Measurements from ENCODE around the gene RCAN3.
"Not testable (repeated sequence)": the region's sequence is repeated elsewhere in the genome, so short reads cannot be mapped to it uniquely, and the experiment has no call there.

RCAN3 gene

DNA sequence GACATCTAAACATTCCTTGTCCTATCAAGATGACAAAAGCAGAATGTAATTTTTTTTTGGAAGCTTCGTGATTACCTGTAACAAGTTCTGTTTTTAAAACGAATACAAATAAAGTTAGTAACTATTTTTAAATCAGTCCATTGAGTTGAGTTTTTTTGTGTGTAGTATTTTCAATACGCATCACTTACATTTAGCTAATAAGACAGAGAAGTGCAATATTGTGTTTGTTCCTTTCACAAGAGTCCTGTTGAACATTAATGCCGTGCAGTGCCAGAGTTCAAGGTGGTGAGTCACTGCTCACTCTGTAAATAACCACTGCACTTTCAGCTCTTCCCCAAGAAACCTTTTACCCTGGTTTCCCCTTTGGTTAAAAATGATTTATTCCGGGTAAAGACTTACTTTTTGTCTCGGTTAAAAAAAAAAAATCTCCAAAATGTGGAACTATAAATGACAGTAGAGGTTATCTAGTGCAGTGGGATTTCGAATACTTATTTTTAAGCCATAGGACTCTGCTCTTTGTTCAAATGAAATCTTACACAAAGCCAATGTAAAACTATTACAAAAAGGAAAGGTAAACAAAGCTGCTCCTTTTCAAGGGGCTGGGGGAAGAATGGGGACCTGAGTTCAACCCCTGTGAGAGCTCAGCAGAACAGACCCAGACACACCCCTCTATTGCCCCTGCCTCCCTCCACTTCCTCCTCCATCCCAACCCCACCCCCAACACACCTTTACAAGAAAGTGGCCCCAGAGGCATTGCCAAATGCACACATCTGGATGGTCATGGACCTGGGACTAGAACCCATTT, 38.5 kb downstream of the RCAN3 start:
- peak; percentile 56 for DNase-seq
- in situ Hi-C loops (cut with MboI; ENCODE audit: low pct_unique_long_range_greater_than_20kb, low sequenced_read_pairs) = no loop called here

DNA sequence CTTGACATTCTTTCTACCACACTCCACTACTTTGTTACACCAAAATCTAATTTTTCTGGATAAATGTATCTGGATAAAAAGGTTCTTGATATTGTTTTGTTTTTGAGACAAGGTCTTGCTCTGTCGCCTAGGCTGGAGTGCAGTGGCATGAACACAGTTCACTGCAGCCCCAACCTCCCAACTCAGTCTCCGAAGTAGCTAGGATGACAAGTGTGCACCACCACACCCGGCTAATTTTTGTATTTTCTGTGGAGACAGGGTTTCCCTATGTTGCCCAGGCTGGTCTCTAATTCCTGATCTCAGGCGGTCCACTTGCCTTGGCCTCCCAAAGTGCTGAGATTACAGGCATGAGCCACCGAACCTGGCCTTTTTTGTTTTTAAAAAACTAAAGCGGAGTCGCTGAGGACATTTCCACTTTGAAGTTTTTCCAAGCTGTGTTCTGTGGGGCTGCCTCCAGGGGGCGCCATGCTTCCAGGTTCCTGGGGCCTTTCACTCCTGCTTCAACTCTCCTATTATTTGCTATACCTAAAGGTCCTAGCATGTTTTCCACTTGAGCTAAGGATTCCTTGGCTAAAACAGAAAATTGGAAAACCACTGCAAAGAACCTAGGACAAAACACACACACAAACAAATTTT, 39.2 kb downstream of the RCAN3 start:
- in situ Hi-C loops (cut with MboI; ENCODE audit: low pct_unique_long_range_greater_than_20kb, low sequenced_read_pairs) = no loop called here
- DNase-seq = peak; percentile 48

DNA sequence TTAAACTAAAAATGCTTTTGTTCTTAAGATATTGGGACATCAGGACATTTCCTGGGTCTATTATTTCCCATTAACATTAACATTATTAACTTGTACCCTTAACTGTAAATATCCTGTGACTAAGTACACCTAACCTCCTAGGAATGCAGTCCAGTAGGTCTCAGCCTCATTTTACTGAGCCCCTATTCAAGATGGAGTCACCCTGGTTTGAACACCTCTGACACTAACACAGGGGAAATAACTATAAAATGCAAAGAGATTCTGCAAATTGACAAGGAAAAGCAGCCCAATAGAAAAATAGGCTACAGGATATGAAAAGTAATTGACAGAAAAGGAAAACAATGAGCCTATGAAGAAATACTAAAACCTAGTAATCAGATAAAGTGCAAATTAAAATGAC, 41.6 kb downstream of the RCAN3 start:
- no peak for DNase-seq
- in situ Hi-C loops (cut with MboI; ENCODE audit: low pct_unique_long_range_greater_than_20kb, low sequenced_read_pairs) = no loop called here

DNA sequence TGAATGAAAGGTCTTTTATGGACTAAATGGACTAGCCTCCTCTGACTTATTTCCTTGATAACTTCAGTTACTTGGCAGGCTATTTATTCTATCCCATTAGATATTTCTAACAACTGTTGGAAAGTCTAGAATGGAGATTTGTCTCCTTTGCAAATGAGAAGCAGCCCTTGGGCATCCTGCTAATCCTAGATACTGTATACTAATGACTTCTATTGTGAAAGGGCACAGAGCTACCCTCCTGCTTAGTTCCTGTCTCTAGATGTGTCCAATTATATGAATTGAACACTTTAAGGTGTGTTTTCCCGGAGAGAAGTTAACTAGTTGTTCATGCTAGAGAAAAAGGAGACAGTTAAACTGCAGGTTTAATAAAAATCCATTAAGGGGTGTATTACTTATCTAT, 43.0 kb downstream of the RCAN3 start:
- DNase-seq = no peak
- in situ Hi-C loops (cut with MboI; ENCODE audit: low pct_unique_long_range_greater_than_20kb, low sequenced_read_pairs) = no loop called here

DNA sequence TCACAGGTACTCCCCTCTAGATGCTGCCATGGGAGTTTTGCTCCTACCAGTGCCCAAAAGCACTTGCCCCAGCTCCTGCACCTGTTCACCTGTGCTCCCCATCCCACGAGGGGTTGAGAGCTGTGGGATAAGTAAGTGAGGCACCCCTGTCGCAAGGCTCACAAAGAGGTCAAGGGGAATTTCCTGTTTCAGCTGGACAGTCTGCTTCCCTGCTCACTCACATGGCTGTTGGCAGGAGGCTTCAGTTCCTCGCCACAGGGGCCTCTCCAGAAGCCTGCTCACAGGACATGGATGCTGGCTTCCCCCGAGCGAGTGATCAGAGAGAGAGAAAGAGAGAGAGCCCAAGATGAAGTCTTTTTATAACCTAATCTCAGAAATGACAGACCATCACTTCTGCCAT, 44.6 kb downstream of the RCAN3 start:
- in situ Hi-C loops (cut with MboI; ENCODE audit: low pct_unique_long_range_greater_than_20kb, low sequenced_read_pairs) = no loop called here
- DNase-seq = no peak

DNA sequence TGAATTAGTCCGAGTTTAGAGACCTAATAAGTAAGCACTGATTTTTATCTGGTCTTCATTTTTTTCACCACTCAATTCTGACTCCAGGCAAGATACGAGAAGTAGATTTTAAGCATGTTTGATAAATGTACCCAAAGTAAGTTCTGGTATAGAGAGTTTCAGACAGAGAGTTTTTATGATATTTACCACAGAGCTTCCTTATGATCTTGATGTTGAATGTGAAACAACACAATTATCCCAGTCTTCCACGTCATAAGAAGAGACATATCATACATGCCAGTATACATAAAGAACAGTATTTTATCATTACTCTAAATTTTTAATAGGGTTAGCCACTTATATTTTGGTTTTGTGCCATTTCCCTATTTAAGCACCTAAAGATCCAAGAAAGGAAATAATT, 45.4 kb downstream of the RCAN3 start:
- in situ Hi-C loops (cut with MboI; ENCODE audit: low pct_unique_long_range_greater_than_20kb, low sequenced_read_pairs) = no loop called here
- no peak for DNase-seq

DNA sequence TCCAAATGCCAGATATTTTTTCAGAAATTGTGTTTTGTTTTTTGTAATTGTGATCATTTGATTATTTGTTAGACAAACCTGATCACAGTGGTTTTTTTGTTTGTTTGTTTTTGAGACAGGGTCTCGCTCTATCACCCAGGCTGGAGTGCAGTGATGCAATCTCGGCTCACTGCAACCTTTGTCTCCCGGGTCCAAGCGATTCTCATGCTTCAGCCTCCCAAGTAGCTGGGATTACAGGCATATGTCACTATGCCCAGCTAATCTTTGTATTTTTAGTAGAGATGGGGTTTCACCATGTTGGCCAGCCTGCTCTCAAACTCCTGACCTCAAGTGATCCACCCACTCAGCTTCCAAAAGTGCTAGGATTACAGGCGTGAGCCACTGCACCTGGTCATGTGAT, 46.6 kb downstream of the RCAN3 start:
- DNase-seq; in situ Hi-C loops (cut with MboI; ENCODE audit: low pct_unique_long_range_greater_than_20kb, low sequenced_read_pairs): not testable (repeated sequence)

DNA sequence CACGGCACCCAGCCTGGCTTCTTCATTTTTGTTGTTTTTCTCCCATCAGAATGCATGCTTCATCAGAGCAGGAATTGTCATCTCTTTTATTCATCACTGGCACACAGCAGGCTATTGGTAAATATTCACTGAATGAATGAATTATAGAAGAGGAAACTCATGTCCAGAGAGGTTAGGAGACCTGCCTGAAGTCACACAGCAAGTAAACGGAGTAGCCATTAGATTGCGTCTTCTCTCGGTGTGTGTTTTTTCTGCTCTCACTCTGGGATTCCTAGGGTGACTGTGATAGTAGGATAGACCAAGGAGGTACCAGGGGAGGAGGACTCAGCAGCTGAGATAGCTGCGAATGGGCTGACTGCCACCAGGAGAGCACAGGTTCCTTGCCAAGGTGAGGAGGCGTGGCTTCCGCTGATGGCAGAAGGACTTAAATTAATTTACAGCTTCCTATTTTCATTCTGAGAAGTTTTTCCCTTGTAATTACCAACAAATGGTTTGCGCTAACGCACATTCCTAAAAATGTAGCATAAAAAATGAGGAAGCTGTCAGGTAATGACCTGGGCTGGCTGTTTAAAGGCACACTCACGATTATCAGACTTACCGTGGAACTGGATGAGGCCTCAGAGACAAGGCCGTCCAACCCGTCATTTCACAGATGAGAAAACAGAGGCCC, 48.8 kb downstream of the RCAN3 start:
- in situ Hi-C loops (cut with MboI; ENCODE audit: low pct_unique_long_range_greater_than_20kb, low sequenced_read_pairs) = no loop called here
- no peak for DNase-seq

DNA sequence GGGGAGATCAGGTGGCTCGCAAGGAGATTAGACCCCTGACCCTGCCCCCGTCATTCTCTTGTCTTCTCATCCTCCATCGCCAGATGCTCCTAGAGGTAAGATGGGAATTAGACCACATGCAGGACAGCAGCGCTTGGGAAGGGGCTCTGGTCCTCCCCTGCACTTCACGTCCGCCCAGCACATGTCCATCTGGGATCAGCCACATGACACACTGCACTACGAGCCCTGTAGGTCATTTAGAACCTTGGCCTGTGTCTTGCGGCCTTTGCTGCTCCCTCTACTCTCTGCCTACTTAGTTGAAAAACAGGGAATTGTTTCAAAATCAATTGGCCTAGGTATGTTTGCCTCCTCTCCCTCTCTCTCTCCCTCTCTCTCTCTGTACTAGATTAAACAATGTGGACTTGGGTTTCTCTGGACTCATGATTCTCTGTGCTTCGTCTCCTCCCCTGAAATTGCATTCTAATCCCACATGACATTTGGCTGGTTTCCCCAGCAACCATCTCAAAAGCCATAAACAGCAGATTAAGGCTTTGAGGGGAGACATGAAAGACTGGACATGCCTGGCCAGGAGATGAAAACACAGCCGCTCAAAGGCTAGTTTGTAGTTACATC, 49.4 kb downstream of the RCAN3 start:
- in situ Hi-C loops (cut with MboI; ENCODE audit: low pct_unique_long_range_greater_than_20kb, low sequenced_read_pairs) = no loop called here
- no peak for DNase-seq

DNA sequence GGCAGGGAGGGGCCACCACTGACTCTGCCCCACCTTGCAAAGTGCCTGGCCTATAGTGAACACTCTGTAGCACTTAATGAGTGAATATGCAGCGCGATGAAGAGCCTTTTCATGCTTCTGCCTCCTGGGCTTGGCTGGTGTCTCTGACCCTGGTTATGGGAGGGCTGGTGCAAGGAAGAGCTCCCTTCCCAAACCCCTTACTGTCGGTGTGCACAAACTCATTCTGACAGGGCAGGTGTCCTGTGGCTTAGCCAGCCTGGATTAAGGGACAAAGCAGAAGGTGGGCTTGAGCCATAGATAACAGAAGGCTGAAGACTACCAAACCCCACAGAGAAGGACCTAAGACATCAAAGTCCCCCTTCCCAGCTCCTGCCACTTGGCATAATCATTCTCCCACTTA, 51.3 kb downstream of the RCAN3 start:
- in situ Hi-C loops (cut with MboI; ENCODE audit: low pct_unique_long_range_greater_than_20kb, low sequenced_read_pairs) = no loop called here
- DNase-seq = no peak

DNA sequence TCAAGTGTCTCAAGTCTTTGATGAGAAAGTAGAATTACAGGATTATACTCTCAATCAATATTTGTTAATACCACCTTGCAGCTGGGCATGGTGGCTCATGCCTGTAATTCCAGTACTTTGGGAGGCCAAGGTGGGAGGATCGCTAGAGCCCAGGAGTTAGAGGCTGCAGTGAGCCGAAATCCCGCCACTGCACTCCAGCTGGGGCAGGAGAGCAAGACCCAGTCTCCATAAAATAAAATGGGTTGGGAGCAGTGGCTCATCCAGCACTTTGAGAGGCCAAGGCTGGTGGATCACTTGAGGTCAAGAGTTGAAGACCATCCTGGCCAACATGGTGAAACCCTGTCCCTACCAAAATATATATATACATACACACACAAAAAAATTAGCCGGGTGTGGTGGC, 52.1 kb downstream of the RCAN3 start:
- in situ Hi-C loops (cut with MboI; ENCODE audit: low pct_unique_long_range_greater_than_20kb, low sequenced_read_pairs) = no loop called here
- DNase-seq = no peak

DNA sequence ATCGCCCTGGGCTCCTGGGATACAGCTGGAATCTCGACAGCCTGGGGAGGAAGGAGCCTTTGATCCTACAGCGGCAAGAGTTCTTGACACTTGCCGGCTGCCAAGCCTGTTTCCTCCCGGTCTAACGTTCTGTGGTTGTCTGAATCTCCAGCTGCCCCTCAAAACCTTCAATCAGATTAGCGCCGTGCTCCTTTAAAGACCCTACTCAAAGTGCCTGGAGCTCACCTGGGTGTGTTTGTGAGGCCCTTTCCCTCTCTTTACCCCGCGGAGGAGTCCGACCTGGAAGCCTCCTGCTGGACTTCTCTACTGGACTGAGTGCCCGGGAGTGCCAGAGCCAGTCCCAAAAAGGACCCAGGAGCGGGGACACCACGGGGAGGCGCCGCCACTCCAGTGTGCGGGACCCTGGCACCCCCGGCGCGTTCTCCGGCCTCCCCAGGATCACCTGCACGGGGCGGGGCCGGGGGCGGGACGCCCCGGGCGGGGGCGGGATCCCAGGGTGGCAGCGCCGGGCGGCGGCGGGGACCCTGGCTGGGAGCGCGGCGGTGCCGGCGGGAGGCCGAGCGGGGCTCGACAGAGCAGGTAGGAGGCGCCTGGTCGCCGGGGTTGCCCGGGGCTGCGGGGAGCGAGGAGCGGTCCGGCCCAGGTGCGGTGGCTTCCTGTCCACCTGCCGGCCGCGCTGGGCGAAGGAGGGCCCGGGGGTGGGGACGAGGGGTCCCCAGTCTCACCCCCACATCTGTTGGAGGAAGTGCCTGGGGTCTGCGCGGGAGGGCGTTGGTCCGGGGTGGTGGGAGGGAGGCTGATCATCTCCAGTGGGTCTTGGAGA, 53.2 kb downstream of the RCAN3 start, which contains the start of gene NCMAP:
Gene NCMAP, plus strand, starts transcription at position 497 of the 823 bp plus-strand sequence. CDS start 39,344 bp downstream, outside the sequence.
- DNase-seq = no peak
- in situ Hi-C loops (cut with MboI; ENCODE audit: low pct_unique_long_range_greater_than_20kb, low sequenced_read_pairs) = no loop called here

DNA sequence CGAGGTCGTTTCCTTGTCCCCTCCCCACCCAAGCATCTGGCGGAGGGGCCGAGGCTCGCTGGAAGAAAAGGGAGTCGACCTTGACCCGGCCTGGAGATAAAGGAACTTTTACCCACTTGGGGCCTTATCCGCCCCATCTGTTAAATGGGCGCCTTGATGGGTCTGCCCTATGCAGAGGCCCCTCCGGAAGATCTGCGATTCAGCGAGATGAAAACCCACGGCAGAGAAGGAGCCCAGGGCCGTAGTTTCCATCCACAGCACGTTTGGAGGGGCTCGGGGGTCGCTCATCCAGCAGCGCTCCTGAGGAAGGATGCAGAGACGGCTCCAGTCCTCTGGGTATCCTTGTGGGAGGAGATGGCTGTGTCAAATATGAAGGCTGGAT, 53.8 kb downstream of the RCAN3 start:
- in situ Hi-C loops (cut with MboI; ENCODE audit: low pct_unique_long_range_greater_than_20kb, low sequenced_read_pairs) = no loop called here
- no peak for DNase-seq

DNA sequence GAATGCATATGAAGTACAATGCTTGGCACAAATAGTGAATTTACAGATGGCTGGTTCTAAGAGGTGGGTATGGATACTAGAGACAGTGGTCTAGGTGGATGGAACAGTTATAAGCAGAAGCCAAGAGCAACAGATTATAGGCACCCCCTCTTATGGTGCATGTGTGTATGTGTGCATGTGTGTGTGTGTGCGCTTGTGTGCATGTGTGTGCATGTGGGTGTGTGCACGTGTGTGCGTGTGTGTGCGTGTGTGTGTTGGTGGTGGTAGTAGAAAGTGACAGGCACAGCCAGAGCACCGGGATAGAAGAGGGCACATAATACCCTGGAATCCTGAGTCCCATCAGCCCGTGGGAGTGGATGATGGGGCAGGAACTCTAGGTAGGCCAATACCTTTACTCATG, 54.6 kb downstream of the RCAN3 start:
- in situ Hi-C loops (cut with MboI; ENCODE audit: low pct_unique_long_range_greater_than_20kb, low sequenced_read_pairs) = no loop called here
- no peak for DNase-seq

DNA sequence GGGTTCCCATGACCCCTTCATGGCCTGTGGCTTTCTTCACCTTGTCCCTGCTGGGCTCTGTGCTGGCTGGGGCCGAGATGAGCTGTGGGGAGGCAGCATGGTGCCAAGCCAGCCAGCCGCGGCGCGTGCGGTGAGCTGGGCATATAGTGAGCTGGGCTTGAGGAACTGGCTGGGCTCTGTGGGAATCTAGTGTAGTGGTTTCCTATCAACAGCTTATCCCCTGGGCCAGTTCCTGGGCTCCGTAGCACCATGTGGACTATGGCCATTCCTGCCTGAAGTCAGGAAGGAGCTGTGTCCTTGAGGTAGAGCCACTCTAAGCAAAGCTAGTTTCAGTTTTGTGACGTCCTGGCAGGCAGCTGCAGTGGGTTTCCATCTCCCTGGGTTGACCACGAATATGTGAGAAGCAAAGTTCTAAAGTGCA, 55.1 kb downstream of the RCAN3 start:
- no peak for DNase-seq
- in situ Hi-C loops (cut with MboI; ENCODE audit: low pct_unique_long_range_greater_than_20kb, low sequenced_read_pairs) = no loop called here

DNA sequence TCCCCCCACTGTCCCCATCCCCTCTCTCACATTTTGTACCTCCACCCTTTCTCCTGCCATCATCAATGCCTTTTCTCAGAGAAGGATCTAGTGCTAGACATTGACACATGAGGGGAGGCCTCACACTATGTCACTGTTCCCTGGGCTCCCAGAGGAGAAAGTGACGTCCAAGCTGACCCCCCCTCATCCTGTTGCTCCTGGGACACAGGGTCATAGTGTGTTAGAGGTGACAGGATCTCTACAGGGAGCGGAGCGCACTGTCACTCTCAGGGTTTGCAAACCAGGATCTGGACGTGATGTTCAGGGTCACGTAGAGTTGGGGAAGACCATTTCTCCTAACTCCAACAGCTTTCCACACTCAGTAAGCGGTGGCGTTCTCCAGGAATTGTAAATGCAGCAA, 55.8 kb downstream of the RCAN3 start:
- DNase-seq = no peak
- in situ Hi-C loops (cut with MboI; ENCODE audit: low pct_unique_long_range_greater_than_20kb, low sequenced_read_pairs) = no loop called here

DNA sequence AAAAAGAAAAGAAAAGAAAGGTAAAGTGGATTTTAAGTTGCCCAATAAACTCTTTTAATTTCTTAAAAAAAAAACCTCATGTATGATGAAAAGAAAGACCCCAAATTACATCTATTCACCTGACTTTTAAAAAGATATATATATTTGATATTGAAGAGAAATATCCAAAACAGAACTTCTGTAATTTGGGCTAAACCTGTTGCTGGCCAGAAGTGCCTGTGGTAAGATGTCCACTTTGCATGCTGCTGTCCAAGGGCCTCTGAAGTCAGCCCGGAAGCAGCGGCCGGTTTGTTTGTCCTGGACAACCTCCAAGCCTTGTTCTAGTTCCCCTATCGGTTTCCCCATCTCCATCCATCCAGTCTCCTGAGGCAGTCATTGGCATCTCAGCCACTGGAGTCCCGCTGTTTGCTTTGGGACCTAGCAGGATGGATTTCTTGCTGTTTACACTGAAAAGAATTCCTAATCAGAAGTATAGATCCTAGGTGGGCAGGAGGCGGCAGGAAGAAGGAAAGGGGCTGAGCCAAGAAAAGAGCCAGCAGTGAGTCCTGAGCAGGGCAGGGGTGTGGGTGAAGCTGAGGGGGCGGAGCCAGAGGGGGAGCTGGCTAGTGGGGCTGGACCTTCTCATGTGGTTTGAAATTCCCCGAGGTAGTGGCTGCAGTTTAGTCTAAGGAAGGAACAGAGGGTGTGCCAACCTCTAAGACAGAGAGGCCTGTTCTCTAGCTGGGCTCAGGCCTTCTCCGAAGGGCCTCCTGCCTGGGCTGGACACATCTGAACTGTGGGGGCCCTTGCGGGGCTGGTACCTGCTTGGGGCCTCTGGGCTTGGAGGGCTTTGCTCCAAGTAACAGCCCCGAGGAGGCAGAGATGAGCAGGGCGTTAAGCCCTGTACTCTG, 56.5 kb downstream of the RCAN3 start:
- in situ Hi-C loops (cut with MboI; ENCODE audit: low pct_unique_long_range_greater_than_20kb, low sequenced_read_pairs) = no loop called here
- no peak for DNase-seq

DNA sequence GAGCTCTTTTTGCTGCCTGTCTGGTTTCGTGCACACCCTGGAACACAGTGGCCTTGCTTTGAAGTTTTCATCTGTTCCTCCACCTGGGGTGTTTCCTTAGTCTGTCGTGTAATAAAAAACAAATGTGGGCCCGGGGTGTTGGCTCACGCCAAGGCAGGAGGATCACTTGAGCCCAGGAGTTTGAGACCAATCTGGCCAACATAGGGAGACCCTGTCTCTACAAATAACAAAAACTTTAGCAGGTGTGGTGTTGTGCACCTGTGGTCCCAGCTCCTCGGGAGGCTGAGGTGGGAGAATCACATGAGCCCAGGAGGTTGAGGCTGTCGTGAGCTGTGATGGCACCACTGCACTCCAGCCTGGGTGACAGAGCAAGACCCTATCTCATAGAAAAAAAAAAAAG, 57.7 kb downstream of the RCAN3 start:
- in situ Hi-C loops (cut with MboI; ENCODE audit: low pct_unique_long_range_greater_than_20kb, low sequenced_read_pairs) = no loop called here
- no peak for DNase-seq

Measured in KBM-7 (cell line).